Measurements from ENCODE around the gene IGFN1. TPM values are rescaled to one million over a fixed set of nuclear protein-coding genes. Genes with fewer than 3 reads are reported as not detected.

The IGFN1 gene
- total RNA-seq, 1 donor from 2014 or later = 7.9 TPM

- DNase-seq (ENCODE audit: extremely low spot score, unreplicated experiment) = no peak
- Mint-ChIP-seq H3K9me3 (no peaks in the 10 kb centered on the region), H3K27ac (no peak overlapping the region), H3K4me1 (ENCODE audit: unreplicated experiment) (peaks cover 36% of the 10 kb centered on the region), H3K36me3 (no peaks in the 10 kb centered on the region), H3K27me3 (peaks cover 4% of the 10 kb centered on the region), H3K4me3 (peak overlapping the region; percentile 59)
- no peak for TF ChIP-seq CTCF (conservative IDR thresholded peaks at IDR 0.05)
These were observed 23.3 kb upstream of the IGFN1 start for GRCh38 chr1:201167041-201167991.

- no peak for TF ChIP-seq CTCF (conservative IDR thresholded peaks at IDR 0.05)
- no peak for DNase-seq (ENCODE audit: extremely low spot score, unreplicated experiment)
- no peaks in the 10 kb centered on the region for H3K36me3 Mint-ChIP-seq
These were observed 21.4 kb upstream of the IGFN1 start for GRCh38 chr1:201169203-201169602.

GRCh38 chr1:201169971-201170532 lies 20.6 kb upstream of the IGFN1 start:
- H3K27ac Mint-ChIP-seq = peak overlapping the region; percentile 87
- no peaks in the 10 kb centered on the region for H3K9me3 Mint-ChIP-seq
- H3K4me1 Mint-ChIP-seq (ENCODE audit: unreplicated experiment) = peaks cover 45% of the 10 kb centered on the region
- no peaks in the 10 kb centered on the region for H3K36me3 Mint-ChIP-seq
- peaks cover 4% of the 10 kb centered on the region for H3K27me3 Mint-ChIP-seq
- peak overlapping the region; percentile 88 for H3K4me3 Mint-ChIP-seq
- TF ChIP-seq CTCF (conservative IDR thresholded peaks at IDR 0.05) = no peak
- DNase-seq (ENCODE audit: extremely low spot score, unreplicated experiment) = no peak

More at GRCh38 chr1:201169203-201169602, 21.4 kb upstream of the IGFN1 start:
- H3K4me3 Mint-ChIP-seq = peak overlapping the region; percentile 12
- H3K9me3 Mint-ChIP-seq = no peaks in the 10 kb centered on the region
- H3K27me3 Mint-ChIP-seq = peaks cover 4% of the 10 kb centered on the region
- peaks cover 45% of the 10 kb centered on the region for H3K4me1 Mint-ChIP-seq (ENCODE audit: unreplicated experiment)
- H3K27ac Mint-ChIP-seq = no peak overlapping the region

GRCh38 chr1:201170533-201171062 lies 20.0 kb upstream of the IGFN1 start:
- peak; percentile 93 for DNase-seq (ENCODE audit: extremely low spot score, unreplicated experiment)
- H3K36me3 Mint-ChIP-seq = no peaks in the 10 kb centered on the region
- H3K4me3 Mint-ChIP-seq = peak overlapping the region; percentile 88
- H3K9me3 Mint-ChIP-seq = no peaks in the 10 kb centered on the region
- H3K27ac Mint-ChIP-seq = peak overlapping the region; percentile 87
- H3K4me1 Mint-ChIP-seq (ENCODE audit: unreplicated experiment) = peaks cover 45% of the 10 kb centered on the region
- peaks cover 4% of the 10 kb centered on the region for H3K27me3 Mint-ChIP-seq
- no peak for TF ChIP-seq CTCF (conservative IDR thresholded peaks at IDR 0.05)

- Mint-ChIP-seq H3K27ac (peak overlapping the region; percentile 87), H3K4me3 (peak overlapping the region; percentile 88), H3K36me3 (no peaks in the 10 kb centered on the region), H3K27me3 (no peaks in the 10 kb centered on the region), H3K4me1 (ENCODE audit: unreplicated experiment) (peaks cover 40% of the 10 kb centered on the region), H3K9me3 (no peaks in the 10 kb centered on the region)
- DNase-seq (ENCODE audit: extremely low spot score, unreplicated experiment) = peak; percentile 78
- TF ChIP-seq CTCF (conservative IDR thresholded peaks at IDR 0.05) = peak; percentile 72
These were observed 19.3 kb upstream of the IGFN1 start for GRCh38 chr1:201171063-201172036.
